NOMO-1 treated with dmso at 0.1 percent for 144 hours (cell line): Measurements from ENCODE around the gene F12.

ENCODE experiments used
- DNase-seq: peaks from one replicate; lab custom pipeline; 2025; ENCODE audit not compliant: unreplicated experiment; lab: John Stamatoyannopoulos, UW

The F12 gene

DNA sequence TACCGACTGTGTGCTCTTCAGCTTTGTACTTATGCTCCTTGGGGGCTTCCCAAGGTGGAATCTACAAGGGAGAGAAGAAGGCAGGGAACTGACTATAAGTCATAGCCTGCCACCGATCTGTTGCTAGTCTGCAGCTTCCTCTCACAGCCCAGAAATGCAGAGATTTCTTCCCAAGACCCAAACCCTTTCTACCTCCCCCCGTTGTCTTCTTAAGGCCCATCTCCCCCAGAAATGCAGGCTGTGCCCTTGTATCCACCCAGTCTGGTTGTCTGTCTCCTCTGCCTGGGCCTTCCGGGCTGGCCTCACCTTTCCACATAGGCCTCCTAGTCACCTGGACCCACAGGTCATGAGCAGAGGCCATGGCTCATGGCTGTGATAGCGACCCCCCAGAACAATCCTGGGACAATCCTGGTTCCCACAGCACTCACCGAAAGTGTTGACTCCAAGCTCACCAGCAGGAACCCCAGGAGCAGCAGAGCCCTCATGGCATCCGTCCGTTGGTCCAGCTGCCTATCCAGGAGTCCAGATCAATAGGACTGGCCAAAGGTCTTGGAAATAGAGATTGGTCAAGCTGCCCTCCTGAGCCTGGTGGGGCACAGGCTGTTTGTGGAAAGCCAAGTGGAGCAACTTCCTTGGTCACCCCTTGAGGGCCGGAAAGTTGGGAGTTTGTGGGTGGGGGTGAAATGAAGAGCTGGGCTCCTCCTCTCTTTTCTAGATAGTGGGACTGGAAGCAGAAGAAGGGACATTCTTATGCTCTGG, at the start of gene F12:
Gene F12 (minus strand): TSS at position 522 of the 759 bp plus-strand sequence. CDS start 37 bp downstream, at position 485.
- no peak for DNase-seq

DNA sequence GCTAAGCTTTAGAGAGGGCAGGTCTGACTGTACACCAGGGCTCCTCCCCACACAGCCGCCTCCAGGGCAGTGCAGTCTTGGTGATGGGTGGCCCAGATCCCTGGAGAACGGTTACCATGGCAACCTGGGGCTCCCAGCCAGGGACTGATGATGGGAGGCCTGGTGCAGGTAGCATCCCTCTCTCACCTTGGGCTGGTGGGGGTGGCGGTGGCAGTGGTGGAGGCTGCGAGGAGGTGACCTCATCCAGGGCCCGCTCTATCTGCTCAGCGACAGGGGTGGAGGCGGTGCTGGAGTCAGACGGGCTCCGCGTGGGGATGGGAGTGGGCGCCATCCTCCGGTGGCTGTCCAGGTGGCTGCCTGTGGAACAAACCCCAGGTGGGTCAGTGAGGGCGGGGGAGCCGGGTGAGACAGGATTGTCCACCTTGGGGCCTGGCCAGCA, 49.6 kb upstream of the F12 start:
- no peak for DNase-seq

DNA sequence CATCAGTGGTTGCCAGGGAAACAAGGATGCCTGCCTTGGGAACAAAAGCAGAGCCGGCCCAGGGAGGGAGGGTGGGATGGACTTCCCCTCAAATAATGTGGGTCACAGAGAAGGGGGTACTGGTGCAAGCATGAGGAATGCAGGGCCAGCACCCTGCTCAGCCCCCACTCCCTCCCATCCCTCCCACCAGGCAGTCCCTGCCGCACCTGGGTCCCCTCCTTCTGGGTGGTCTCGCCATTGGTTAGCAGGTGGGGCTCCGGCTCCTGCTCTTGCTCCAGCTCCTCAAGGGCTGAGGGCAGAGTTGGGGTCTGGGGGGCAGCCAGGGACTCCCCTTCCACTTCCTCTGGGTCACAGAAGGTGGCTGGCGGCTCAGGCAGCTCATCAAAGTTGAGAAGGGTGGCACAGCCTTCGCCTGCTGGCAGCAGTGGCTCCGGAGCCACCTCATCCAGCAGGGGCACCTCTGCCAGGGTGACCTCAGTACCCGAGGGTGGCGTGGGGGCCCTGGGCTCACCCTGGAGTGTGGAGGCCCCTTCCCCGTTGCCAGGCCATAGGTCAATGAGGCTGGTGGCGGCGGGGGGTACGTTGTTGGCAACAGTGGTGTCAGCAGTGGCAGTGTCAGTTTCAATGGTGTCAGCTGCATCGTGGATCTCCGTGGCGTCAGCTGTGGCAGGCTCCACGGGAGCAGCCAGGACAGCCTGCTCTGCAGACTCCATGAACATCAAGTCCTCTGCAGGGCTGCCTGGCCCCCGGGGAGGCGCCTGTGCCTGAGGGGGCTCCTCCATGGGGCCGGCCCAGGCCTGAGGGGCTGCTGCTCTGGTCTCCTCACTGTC, 48.7 kb upstream of the F12 start:
- DNase-seq, result no peak

- DNase-seq, result peak; percentile 81
Measured at GRCh38 chr5:177456976-177457851, 47.9 kb upstream of the F12 start.

DNA sequence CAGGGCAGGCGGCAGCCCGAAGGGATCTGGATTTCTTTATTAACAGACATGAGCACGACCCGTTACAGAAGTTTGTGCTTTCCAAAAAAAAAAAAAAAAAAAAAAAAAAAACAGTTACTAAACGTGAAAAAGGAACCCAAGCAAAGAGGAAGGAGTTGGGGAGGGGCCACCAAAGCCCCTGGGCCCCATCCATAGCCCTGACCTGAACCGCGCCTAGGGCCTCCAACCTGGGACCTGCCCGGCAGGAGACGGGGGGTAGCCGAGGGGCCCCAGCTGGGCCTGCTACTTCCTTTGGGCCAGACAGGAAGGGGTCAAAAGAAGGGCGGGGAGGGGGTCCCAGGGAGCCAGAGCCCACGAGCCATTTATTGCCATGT, 47.2 kb upstream of the F12 start:
- DNase-seq, result no peak

DNA sequence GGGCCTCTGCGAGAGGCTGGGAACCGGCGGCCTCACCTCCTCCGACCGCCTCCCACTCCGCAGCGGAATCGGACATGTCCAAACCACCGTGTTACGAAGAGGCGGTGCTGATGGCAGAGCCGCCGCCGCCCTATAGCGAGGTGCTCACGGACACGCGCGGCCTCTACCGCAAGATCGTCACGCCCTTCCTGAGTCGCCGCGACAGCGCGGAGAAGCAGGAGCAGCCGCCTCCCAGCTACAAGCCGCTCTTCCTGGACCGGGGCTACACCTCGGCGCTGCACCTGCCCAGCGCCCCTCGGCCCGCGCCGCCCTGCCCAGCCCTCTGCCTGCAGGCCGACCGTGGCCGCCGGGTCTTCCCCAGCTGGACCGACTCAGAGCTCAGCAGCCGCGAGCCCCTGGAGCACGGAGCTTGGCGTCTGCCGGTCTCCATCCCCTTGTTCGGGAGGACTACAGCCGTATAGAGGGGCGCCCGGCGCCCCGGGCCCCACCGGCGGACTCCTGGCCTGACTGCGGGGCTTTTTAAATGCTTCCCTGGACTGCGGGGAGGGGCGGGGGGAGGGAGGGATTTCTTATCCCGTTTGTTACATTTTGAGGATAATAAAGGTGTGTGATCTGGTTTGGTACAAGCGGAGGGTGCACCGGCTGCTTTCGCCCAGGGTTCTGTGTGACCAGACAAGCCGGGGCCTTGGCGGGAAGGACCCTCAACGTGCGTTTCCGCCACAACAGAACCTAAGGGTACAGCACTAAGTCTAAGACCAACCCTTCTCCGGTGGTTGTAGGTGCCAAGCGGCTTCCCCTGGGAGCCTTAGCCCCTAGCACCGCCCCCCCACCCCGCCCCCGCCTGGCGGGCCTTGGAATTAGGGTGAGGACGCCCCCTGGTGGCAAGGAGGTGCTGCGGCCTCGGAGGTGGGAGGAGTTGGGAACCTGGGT, 46.6 kb upstream of the F12 start:
- DNase-seq, result peak; percentile 79

- DNase-seq, result peak; percentile 55
Measured at GRCh38 chr5:177455036-177455660, 45.8 kb upstream of the F12 start.

DNA sequence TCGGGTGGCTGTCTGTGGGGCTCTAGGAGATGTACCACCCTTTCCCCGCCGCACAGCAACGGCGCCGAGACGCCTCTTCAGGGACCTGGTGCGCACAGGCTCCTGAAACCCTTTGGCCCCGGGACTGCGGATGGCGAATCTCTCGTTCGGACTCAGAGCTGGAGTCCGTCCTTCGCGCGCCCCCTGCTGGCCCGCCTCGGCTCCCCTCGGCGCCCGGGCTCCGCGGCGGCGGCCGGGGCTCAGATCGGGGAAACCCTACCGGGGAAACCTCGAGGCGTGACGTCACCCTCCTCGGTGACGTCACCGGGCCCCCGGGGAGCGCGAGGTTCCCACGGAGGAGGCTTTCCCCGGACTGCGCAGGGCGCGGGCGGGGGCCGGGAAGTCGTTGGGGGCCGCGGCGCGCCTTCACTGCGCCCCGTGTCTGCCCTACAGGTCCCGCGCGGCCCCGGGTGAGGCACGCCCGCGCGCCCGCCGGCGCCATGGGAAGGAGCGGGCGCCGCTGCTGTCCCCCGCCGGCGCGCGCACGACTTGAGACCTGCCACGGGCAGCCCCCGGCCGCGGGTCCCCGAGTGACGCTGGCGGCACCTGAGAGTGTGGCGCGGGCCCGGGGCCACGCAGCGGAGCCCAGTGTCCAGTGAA, 45.2 kb upstream of the F12 start:
- DNase-seq, result peak; percentile 85

DNA sequence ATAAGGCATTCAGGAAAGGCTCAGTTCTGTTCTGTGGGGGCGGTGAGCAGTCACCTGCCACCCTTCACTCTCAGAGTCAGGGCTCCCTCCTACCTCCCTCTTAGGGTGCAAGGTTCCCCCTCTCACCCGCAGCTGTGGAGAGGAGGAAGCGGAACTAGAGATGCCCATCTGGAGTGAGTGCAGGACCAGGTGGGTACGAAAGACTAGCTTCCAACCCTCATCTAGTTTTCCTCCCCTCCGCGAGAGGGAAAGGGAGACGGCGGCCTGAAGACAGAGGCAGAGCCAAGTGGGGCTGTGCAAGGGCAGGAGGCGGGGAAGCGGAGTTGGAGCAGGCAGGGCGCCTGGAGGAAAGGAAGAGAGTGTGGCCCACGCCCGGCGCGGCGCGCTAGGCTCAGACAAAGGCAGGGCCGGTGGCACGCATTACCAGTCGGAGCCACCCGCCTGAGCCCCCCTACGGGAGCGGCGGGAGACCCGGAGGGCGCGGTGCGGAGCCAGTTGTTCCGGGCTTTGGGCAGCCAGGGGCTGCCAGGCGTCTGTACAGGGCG, 44.6 kb upstream of the F12 start:
- DNase-seq, result no peak

DNA sequence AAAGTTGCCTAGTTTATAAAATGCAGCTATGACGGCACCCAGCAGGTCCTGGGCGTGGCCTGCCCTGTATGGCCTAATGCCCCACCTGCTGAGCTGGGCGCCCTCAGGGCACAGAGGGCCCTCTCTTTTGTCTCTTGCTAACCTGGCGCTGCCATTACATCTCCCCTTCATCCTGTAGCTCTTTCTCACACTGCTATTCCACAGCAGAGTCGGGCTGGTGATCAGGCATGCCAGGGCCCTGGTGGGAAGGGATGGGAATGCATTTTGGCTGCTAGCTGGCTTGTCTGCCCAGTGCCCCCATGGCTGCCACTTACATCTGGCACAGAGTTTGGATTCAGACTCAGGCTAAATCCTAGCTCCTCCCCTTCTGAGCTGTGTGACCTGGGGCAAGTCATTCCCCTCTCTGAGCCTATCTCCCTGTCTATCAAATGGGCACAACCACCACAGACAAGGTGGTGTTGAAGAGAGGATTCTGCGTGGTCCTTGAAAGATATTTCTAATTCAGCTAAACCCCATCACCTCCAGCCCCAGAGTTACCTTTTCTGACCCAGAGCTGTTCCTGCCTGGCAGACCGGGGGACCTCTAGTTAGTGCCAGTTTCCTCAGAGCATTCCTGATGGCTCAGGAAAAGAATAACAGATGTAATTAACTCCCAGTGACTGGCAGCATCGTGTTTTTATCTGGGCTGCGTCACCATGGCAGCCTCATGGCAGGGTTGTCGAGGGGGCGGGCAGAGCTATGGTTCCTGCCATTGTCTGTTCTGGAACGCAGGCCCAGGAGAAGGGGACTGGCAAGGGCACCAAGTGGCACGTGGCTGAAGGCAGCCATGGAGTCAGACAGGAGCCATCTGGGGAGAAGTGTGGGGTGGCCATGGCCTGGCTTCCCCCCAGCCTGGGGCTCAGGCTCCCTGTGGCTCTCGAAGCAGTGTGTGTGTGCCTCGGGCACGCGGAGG, 43.6 kb upstream of the F12 start:
- DNase-seq, result no peak

DNA sequence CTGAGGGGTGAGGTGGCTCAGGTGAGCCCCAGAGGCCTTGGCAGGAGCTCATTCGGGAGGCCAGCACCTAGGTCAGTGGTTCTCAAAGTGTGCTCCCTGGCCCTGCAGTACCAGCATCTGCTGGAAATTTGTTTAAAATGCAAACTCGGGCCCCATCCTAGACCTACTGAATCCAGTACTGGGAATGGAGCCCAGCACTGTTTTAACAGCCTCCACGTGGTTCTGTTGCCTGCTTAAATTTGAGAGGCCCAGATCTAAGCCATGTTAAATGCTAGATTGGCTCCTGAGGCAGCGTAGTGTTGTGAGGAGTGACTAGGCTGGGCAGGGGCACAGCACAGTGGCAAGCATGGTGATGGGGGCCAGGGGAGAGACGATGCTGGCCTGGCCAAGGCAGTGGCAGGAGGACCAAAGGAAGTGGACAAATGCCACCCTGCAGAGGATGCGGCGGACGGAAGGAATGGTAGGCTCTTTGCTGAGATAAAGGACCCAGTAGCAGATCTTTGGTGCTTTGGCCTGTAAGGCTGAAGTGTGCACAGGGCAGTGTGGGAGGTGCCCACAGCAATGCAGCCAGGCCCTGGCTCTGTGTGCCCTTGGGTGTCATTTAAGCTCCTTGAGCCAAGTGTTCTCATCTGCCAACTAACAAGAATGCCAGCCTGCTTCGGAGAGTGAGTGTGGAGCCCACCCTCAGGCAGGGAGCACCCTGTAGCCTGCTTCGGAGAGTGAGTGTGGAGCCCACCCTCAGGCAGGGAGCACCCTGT, 41.5 kb upstream of the F12 start:
- DNase-seq, result no peak

- DNase-seq, result no peak
Measured at GRCh38 chr5:177449140-177450061, 40.0 kb upstream of the F12 start.

DNA sequence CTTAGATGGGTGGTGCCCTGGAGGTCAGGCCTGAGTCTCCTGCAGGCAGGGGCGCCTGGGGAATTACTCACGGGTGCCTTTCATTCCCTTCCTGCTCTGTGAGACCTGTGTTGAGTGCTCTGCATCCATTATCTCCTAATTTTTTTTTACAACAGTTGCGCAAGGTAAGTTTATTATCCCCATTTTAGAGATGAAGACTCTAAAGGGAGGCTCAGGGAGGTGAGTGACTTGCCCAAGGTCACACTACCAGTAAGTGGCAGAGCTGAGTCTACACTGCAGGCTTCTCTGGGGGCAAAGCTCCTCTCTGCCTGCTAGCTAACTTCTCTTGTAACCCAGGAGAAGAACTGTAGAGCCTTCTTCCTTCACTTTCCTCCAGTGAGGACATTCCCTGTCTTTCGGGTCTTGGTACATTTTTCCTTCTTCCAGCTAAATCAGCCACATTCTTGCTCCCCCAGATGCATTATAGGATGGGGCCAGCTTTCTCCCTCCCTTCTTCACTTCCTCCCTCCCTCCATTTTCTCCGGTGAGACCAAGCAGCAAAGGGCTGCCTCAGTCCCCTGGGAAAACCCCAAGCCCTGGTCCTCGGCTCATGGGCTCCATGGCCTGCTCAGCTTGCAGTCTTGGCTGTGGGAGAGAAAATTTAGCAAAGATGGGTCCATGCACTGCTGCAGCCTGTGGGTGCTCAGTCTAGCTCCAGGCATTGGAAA, 39.0 kb upstream of the F12 start:
- DNase-seq, result no peak

DNA sequence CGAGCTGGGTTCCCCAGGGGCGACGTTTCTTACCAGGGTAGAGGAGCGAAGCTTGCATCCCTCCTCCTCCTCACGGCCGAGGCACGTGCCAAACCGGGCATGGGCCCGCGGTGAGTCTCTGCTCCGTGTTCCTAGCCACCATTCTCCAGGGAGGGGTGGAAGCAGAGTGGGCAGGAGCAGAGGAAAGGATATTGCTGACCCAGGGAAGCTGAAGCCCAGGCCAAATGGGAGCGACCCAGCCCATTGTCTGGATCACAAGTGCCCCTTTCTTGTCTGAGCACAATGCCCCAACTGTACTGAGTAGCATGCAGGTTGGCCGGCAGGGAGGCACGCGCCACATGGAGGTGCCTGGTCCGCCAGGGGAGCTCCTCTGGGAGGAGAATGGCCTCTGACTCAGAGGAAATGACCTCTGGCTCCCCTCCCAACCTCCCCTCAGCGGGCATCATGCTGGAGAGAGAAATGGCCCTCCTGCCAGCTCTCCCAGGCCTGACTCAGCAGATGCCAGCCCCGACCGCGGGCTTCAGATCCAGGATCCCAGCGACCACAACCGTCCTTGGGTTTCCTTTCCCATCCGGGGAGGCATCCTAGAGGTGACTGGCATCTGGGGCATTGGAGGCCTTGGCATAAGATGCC, 38.4 kb upstream of the F12 start:
- no peak for DNase-seq

GRCh38 chr5:177447066-177447610, 37.8 kb upstream of the F12 start:
- no peak for DNase-seq
